ENCODE results near the gene RBX1.

RBX1 gene

GRCh38 chr22:40951795-40952605, 822 bp downstream of the RBX1 start:
- H3K4me3 ChIP-seq (ENCODE audit: low read depth, low read length): peak overlapping the region; percentile 100
- CTCF ChIA-PET: interaction anchor here (0.5 to 2.2 kb wide), 3 partner anchors 8 to 138 kb away, joined by 3 to 9 read pairs (median 8); no protein-coding TSS in a partner anchor
- POLR2A ChIA-PET: interaction anchor here (0.6 to 2.8 kb wide), 43 partner anchors 8 to 1217 kb away, joined by 3 to 51 read pairs (median 5); partner anchors contain the start of genes EP300, RANGAP1, ST13 and TEF
- H3K27ac ChIP-seq (ENCODE audit: extremely low read depth, low read depth, low read length): peak overlapping the region; percentile 94
- H3K9me3 ChIP-seq (ENCODE audit: control insufficient read depth, insufficient read depth, low read depth, low read length): no peaks in the 10 kb centered on the region
- H3K36me3 ChIP-seq (ENCODE audit: control insufficient read depth in 2 of 2, insufficient read depth in 1 of 2, low read length in 2 of 2): peaks cover 32 to 37% of the 10 kb centered on the region in 2 experiments
- peaks cover 8% of the 10 kb centered on the region for H3K4me1 ChIP-seq (ENCODE audit: control insufficient read depth, insufficient read depth, low read length)
- TF ChIP-seq ZNF248 (tag by site-specific recombination; IDR thresholded peaks at IDR 0.05) (no peak), ZNF354C (tag by site-specific recombination; IDR thresholded peaks at IDR 0.05; ENCODE audit: borderline replicate concordance, low read depth) (no peak), ZNF132 (tag by site-specific recombination; IDR thresholded peaks at IDR 0.05; ENCODE audit: borderline replicate concordance) (no peak), SCRT2 (tag by site-specific recombination; IDR thresholded peaks at IDR 0.05) (no peak), MYNN (tag by site-specific recombination; IDR thresholded peaks at IDR 0.05; ENCODE audit: borderline replicate concordance) (no peak), KLF7 (tag by site-specific recombination; IDR thresholded peaks at IDR 0.05; ENCODE audit: borderline replicate concordance) (peak; percentile 24; the same call in 1 of the 2 replicates), ZNF341 (tag by site-specific recombination; IDR thresholded peaks at IDR 0.05; ENCODE audit: low read depth) (peak; percentile 97), PRDM2 (tag by site-specific recombination; IDR thresholded peaks at IDR 0.05; ENCODE audit: borderline replicate concordance) (no peak), OSR2 (tag by site-specific recombination; IDR thresholded peaks at IDR 0.05) (no peak; the same call in 1 of the 2 replicates), ZNF239 (tag by site-specific recombination; IDR thresholded peaks at IDR 0.05) (no peak), ZNF791 (tag by site-specific recombination; IDR thresholded peaks at IDR 0.05) (no peak), YY1 (tag by site-specific recombination; IDR thresholded peaks at IDR 0.05) (0 out of 2 replicates have a peak, but pooled peaks have one; percentile 15), ZNF394 (tag by site-specific recombination; IDR thresholded peaks at IDR 0.05; ENCODE audit: borderline replicate concordance) (no peak), TRIM28 (IDR thresholded peaks at IDR 0.05; ENCODE audit: borderline replicate concordance, low read length) (0 out of 2 replicates have a peak, but pooled peaks have one; percentile 9), ZNF391 (tag by site-specific recombination; IDR thresholded peaks at IDR 0.05; ENCODE audit: borderline replicate concordance, low read depth) (no peak), ZNF133 (tag by site-specific recombination; IDR thresholded peaks at IDR 0.05) (no peak), ZNF76 (tag by site-specific recombination; IDR thresholded peaks at IDR 0.05; ENCODE audit: borderline replicate concordance, low read depth) (no peak), ZNF202 (tag by site-specific recombination; IDR thresholded peaks at IDR 0.05; ENCODE audit: borderline replicate concordance) (no peak), ZNF148 (tag by site-specific recombination; IDR thresholded peaks at IDR 0.05; ENCODE audit: borderline replicate concordance) (no peak), ZNF433 (tag by site-specific recombination; IDR thresholded peaks at IDR 0.05; ENCODE audit: low read depth) (no peak), ZNF184 (tag by site-specific recombination; IDR thresholded peaks at IDR 0.05) (no peak), ZNF600 (tag by site-specific recombination; IDR thresholded peaks at IDR 0.05) (no peak), ZNF660 (tag by site-specific recombination; IDR thresholded peaks at IDR 0.05) (no peak), ZBTB7A (tag by site-specific recombination; IDR thresholded peaks at IDR 0.05; ENCODE audit: low read depth) (peak; percentile 43; the same call in 1 of the 2 replicates), ZNF501 (tag by site-specific recombination; IDR thresholded peaks at IDR 0.05) (0 out of 2 replicates have a peak, but pooled peaks have one; percentile 13), ZFP41 (tag by site-specific recombination; IDR thresholded peaks at IDR 0.05; ENCODE audit: borderline replicate concordance) (no peak), ZBTB17 (tag by site-specific recombination; IDR thresholded peaks at IDR 0.05) (no peak), ZNF266 (tag by site-specific recombination; IDR thresholded peaks at IDR 0.05; ENCODE audit: low read depth) (no peak), ZNF701 (tag by site-specific recombination; IDR thresholded peaks at IDR 0.05) (no peak), ZNF621 (tag by site-specific recombination; IDR thresholded peaks at IDR 0.05) (no peak), ZNF664 (tag by site-specific recombination; IDR thresholded peaks at IDR 0.05) (no peak)

Data from HEK293 (cell line).